GM06990 (cell line): ENCODE results near the gene CREB3L1.

Source experiments
- DNase-seq: peaks from one replicate; pipeline ENCODE4 v3.0.0-alpha.2; 2011; ENCODE audit not compliant: insufficient read length; ENCODE audit errors: extremely low read depth
- H3K27me3 ChIP-seq: replicated peaks from 2 replicates; pipeline ENCODE4 v1.6.0; 2011; ENCODE audit warnings: low read length; ENCODE audit not compliant: control insufficient read depth, insufficient read depth
- H3K36me3 ChIP-seq: 2 replicates; pipeline ENCODE4 v1.5.1; 2011; ENCODE audit warnings: low read length; ENCODE audit not compliant: control insufficient read depth, insufficient read depth
- H3K4me3 ChIP-seq: replicated peaks from 2 replicates; pipeline ENCODE4 v1.5.1; 2011; ENCODE audit warnings: low read depth, mild to moderate bottlenecking, control low read depth, low read length
- CTCF ChIP-seq: IDR thresholded peaks from 2 replicates; pipeline ENCODE4 v1.5.1; 2011; ENCODE audit warnings: low read length, control low read depth, mild to moderate bottlenecking, inconsistent platforms; ENCODE audit not compliant: insufficient read depth, poor library complexity, severe bottlenecking

Gene CREB3L1

GRCh38 chr11:46339816-46340215, 62.4 kb downstream of the CREB3L1 start:
- Histone ChIP-seq H3K27me3 (no peaks in the 10 kb centered on the region; the same call in 1 of the 2 replicates), H3K36me3 (no peaks in the 10 kb centered on the region), H3K4me3 (no peak overlapping the region)
- no peak for TF ChIP-seq CTCF
- no peak for DNase-seq

- H3K4me3 ChIP-seq = no peak overlapping the region
- H3K36me3 ChIP-seq = no peaks in the 10 kb centered on the region
- DNase-seq = no peak
- no peak for TF ChIP-seq CTCF
- no peaks in the 10 kb centered on the region; the same call in 1 of the 2 replicates for H3K27me3 ChIP-seq
Observed at GRCh38 chr11:46341454-46341853, 64.0 kb downstream of the CREB3L1 start.

GRCh38 chr11:46342239-46342638, 64.8 kb downstream of the CREB3L1 start:
- no peaks in the 10 kb centered on the region for H3K36me3 ChIP-seq
- H3K27me3 ChIP-seq = no peaks in the 10 kb centered on the region
- DNase-seq = no peak
- H3K4me3 ChIP-seq = no peak overlapping the region
- TF ChIP-seq CTCF = no peak

- no peak for DNase-seq
- no peaks in the 10 kb centered on the region for H3K27me3 ChIP-seq
- H3K4me3 ChIP-seq = no peak overlapping the region
- no peaks in the 10 kb centered on the region for H3K36me3 ChIP-seq
- no peak for TF ChIP-seq CTCF
Observed at GRCh38 chr11:46343520-46343919, 66.1 kb downstream of the CREB3L1 start.

- no peaks in the 10 kb centered on the region for H3K36me3 ChIP-seq
- H3K27me3 ChIP-seq = no peaks in the 10 kb centered on the region
- TF ChIP-seq CTCF = no peak
- H3K4me3 ChIP-seq = peak overlapping the region; percentile 82
- peak; percentile 67 for DNase-seq
Observed at GRCh38 chr11:46345131-46345597, 67.7 kb downstream of the CREB3L1 start.

- H3K36me3 ChIP-seq = no peaks in the 10 kb centered on the region; the same call in 1 of the 2 replicates
- peak overlapping the region; percentile 82 for H3K4me3 ChIP-seq
- no peak for DNase-seq
- no peak for TF ChIP-seq CTCF
- H3K27me3 ChIP-seq = no peaks in the 10 kb centered on the region
Observed at GRCh38 chr11:46345881-46346484, 68.5 kb downstream of the CREB3L1 start.
